ENCODE results near the gene LRG1. TPM values are rescaled to one million over a fixed set of nuclear protein-coding genes. Genes with fewer than 3 reads are reported as not detected.
A peak's percentile ranks its signal among the peaks of the same experiment; 100 is the strongest.
"Not testable (repeated sequence)": the region's sequence is repeated elsewhere in the genome, so short reads cannot be mapped to it uniquely, and the experiment has no call there.

The LRG1 gene
- total RNA-seq, 1 experiment from 2014 or later: not detected

GRCh38 chr19:4547303-4548237 lies 7.7 kb upstream of the LRG1 start:
- CTCF ChIA-PET: no interaction called here
- no peaks in the 10 kb centered on the region for H3K9me3 ChIP-seq (ENCODE audit: low read depth, low read length, poor library complexity, severe bottlenecking)
- no peak overlapping the region for H3K4me3 ChIP-seq (ENCODE audit: low read depth, low read length, poor library complexity, severe bottlenecking)
- H3K36me3 ChIP-seq (ENCODE audit: insufficient read depth, low read length, poor library complexity, severe bottlenecking): no peaks in the 10 kb centered on the region
- H3K27me3 ChIP-seq (replicated peaks; ENCODE audit: insufficient read depth, low read depth, low read length, poor library complexity): no peaks in the 10 kb centered on the region
- POLR2A ChIA-PET (ENCODE audit: low non-redundant PET): interaction anchor here (0.6 kb wide), 1 partner anchor 12 kb away, joined by 3 read pairs; the partner anchor contains the start of gene PLIN5
- BruUV-seq (replicated peaks): no TSS peak
- H3K4me1 ChIP-seq (ENCODE audit: insufficient read depth, low read length, poor library complexity, severe bottlenecking): no peaks in the 10 kb centered on the region
- no peak overlapping the region for H3K27ac ChIP-seq (ENCODE audit: low read depth, low read length, poor library complexity, severe bottlenecking)
- intact Hi-C loops (cut with micrococcal nuclease; ENCODE audit: unreplicated experiment): no loop called here
- TF ChIP-seq EZH2 (IDR thresholded peaks at IDR 0.05; ENCODE audit: borderline replicate concordance, low read depth, low read length, poor library complexity, severe bottlenecking) (no peak), CTCF (conservative IDR thresholded peaks at IDR 0.05; ENCODE audit: low read depth, low read length) (peak; percentile 44)
- DNase-seq (ENCODE audit: low spot score): no peak

GRCh38 chr19:4543842-4544647 lies 4.2 kb upstream of the LRG1 start:
- no TSS peak for BruUV-seq (replicated peaks)
- POLR2A ChIA-PET (ENCODE audit: low non-redundant PET): no interaction called here
- H3K36me3 ChIP-seq (ENCODE audit: insufficient read depth, low read length, poor library complexity, severe bottlenecking): no peaks in the 10 kb centered on the region
- H3K27ac ChIP-seq (ENCODE audit: low read depth, low read length, poor library complexity, severe bottlenecking): no peak overlapping the region
- H3K4me1 ChIP-seq (ENCODE audit: insufficient read depth, low read length, poor library complexity, severe bottlenecking): peaks cover 7% of the 10 kb centered on the region
- no peak overlapping the region for H3K4me3 ChIP-seq (ENCODE audit: low read depth, low read length, poor library complexity, severe bottlenecking)
- intact Hi-C loops (cut with micrococcal nuclease; ENCODE audit: unreplicated experiment): no loop called here
- no peaks in the 10 kb centered on the region for H3K9me3 ChIP-seq (ENCODE audit: low read depth, low read length, poor library complexity, severe bottlenecking)
- CTCF ChIA-PET: no interaction called here
- DNase-seq (ENCODE audit: low spot score): no peak
- no peak for TF ChIP-seq CTCF (conservative IDR thresholded peaks at IDR 0.05; ENCODE audit: low read depth, low read length)
- TF ChIP-seq EZH2 (IDR thresholded peaks at IDR 0.05; ENCODE audit: borderline replicate concordance, low read depth, low read length, poor library complexity, severe bottlenecking): no peak
- H3K27me3 ChIP-seq (replicated peaks; ENCODE audit: insufficient read depth, low read depth, low read length, poor library complexity): no peaks in the 10 kb centered on the region

- TF ChIP-seq EZH2 (IDR thresholded peaks at IDR 0.05; ENCODE audit: borderline replicate concordance, low read depth, low read length, poor library complexity, severe bottlenecking) (no peak), CTCF (conservative IDR thresholded peaks at IDR 0.05; ENCODE audit: low read depth, low read length) (no peak)
- no TSS peak for BruUV-seq (replicated peaks)
- POLR2A ChIA-PET (ENCODE audit: low non-redundant PET): interaction anchor here (0.6 kb wide), 1 partner anchor 8 kb away, joined by 5 read pairs; the partner anchor contains the start of gene PLIN5
- Histone ChIP-seq H3K36me3 (ENCODE audit: insufficient read depth, low read length, poor library complexity, severe bottlenecking) (no peaks in the 10 kb centered on the region), H3K9me3 (ENCODE audit: low read depth, low read length, poor library complexity, severe bottlenecking) (no peaks in the 10 kb centered on the region), H3K4me1 (ENCODE audit: insufficient read depth, low read length, poor library complexity, severe bottlenecking) (peaks cover 7% of the 10 kb centered on the region), H3K4me3 (ENCODE audit: low read depth, low read length, poor library complexity, severe bottlenecking) (peak overlapping the region; percentile 24), H3K27me3 (replicated peaks; ENCODE audit: insufficient read depth, low read depth, low read length, poor library complexity) (no peaks in the 10 kb centered on the region), H3K27ac (ENCODE audit: low read depth, low read length, poor library complexity, severe bottlenecking) (no peak overlapping the region)
- intact Hi-C loops (cut with micrococcal nuclease; ENCODE audit: unreplicated experiment): no loop called here
- no peak for DNase-seq (ENCODE audit: low spot score)
- CTCF ChIA-PET: no interaction called here
Observed at GRCh38 chr19:4542896-4543841, 3.3 kb upstream of the LRG1 start.

GRCh38 chr19:4541806-4542145 lies 1.9 kb upstream of the LRG1 start:
- intact Hi-C loops (cut with micrococcal nuclease; ENCODE audit: unreplicated experiment); H3K4me1 ChIP-seq (ENCODE audit: insufficient read depth, low read length, poor library complexity, severe bottlenecking); H3K4me3 ChIP-seq (ENCODE audit: low read depth, low read length, poor library complexity, severe bottlenecking); H3K27me3 ChIP-seq (replicated peaks; ENCODE audit: insufficient read depth, low read depth, low read length, poor library complexity); CTCF ChIA-PET; POLR2A ChIA-PET (ENCODE audit: low non-redundant PET); H3K36me3 ChIP-seq (ENCODE audit: insufficient read depth, low read length, poor library complexity, severe bottlenecking); DNase-seq (ENCODE audit: low spot score); H3K27ac ChIP-seq (ENCODE audit: low read depth, low read length, poor library complexity, severe bottlenecking); BruUV-seq (replicated peaks); H3K9me3 ChIP-seq (ENCODE audit: low read depth, low read length, poor library complexity, severe bottlenecking): not testable (repeated sequence)

Data from A673 (cell line).